NCI-H1694 (cell line): Measurements from ENCODE around the gene KLHDC8A.
"Not testable (repeated sequence)": the region's sequence is repeated elsewhere in the genome, so short reads cannot be mapped to it uniquely, and the experiment has no call there.

Experiments
- DNase-seq: peaks from one replicate; lab custom pipeline; 2025; lab: John Stamatoyannopoulos, UW

The KLHDC8A gene

DNA sequence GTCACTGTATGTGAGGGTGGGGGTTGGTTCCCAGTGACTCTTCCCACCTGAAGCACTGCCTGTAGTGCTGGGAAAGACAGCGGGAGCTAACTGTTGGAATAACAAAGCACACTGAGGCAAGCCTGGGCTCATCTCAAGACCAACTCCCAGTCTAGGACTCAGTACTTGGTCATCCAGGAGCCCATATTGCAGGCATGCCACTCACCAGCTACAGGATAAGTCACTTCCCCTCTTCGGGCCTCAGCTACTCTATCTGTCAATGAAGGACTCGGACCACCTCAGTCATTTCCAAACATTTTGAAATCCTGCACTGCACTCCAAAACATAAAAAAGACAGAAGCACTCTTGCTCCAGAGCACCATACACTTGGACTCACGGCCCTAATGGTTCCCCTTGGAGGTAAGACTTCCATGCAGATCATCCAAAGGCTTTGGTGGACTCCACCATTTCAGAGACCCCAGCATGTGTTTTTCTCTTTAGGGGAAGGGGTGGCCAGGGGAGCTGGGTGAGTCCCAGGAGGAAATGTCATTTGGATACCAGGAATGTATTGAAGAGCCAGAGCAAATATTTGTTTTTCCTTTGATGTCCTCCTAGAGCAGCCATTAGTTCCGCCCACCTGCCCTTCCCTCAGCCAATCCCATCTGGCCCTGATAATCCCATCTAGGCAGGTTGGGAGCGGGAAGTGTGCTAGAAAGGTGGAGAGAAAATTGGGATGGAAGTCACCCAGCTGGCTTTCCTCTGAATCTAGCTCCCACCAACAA, 38.3 kb downstream of the KLHDC8A start:
- DNase-seq, result no peak

DNA sequence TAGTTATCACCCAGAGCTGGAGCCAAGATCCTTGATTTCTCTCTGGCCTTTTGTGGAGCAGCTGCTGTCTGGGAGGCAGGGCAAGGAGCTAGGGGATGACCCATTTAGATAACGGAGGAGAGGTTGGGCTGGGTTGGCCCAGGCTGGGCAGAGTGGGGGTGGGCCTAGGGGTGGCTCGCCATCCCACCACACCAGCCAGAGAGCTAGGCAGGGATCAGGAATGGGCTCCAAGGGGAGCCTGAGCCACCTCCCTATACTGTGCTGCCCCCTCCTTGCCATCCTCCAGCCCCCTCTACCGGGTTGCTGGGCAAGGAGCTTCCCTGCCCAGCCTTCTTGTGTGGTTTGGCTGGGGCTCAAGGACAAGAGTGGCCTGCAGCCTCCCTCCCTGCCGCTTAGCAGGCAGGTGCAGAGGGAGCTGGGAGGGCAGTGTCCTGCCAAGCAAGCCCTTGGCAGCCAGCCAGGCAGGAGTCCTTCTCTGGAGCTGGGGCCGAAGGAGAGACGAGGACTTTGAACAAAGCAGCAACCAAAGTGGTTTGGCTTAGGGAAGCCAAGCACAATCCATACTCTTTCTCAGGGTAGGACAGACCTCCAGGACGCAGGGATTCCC, 39.3 kb downstream of the KLHDC8A start:
- DNase-seq, result no peak

DNA sequence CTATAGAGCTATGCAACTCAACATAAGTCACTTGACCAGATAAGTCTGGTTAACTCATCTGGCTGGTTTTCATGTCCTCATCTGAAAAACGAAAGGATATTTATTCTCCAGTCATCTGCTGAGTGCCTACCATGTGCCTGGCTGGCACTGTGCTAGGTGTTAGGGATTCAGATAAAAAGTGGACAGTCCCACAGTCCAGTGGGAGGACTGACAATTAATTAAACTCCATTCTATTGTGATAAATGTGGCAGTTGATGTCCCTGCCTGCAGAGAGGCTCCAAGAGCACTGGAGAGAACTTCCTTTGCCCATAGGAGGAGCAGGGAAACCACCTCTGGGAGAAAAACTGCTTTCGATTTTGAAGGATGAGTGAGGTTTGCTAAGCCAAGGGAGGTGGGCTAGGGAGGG, 40.6 kb downstream of the KLHDC8A start:
- no peak for DNase-seq

DNA sequence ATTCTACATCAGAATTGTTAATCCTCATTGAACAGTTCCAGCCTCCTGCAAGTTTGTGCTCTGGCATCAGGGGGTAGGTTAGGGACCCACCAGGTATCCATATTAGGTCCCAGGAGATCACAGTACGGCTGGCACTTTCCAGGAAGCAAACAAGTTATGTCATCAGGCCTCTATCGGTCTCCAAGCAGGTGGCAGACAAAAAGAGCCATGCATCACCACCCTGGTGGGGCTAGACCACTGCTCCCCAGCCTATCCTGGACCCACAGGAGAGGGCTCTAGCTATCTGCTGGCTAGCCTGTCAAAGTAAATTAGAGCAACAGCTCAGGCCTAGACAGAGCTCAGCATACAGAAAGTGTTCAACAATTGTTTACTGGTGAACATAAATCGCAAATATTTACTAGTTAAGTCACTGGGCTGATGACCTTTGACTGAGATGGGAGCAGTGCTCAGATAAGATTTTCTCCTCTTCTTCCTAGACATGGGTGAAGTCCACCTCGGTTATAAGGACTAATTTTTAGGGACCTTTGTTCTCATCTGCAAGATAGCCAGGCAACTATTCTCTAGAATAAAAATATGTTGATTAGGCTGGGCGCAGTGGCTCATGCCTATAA, 41.6 kb downstream of the KLHDC8A start:
- DNase-seq, result no peak

DNA sequence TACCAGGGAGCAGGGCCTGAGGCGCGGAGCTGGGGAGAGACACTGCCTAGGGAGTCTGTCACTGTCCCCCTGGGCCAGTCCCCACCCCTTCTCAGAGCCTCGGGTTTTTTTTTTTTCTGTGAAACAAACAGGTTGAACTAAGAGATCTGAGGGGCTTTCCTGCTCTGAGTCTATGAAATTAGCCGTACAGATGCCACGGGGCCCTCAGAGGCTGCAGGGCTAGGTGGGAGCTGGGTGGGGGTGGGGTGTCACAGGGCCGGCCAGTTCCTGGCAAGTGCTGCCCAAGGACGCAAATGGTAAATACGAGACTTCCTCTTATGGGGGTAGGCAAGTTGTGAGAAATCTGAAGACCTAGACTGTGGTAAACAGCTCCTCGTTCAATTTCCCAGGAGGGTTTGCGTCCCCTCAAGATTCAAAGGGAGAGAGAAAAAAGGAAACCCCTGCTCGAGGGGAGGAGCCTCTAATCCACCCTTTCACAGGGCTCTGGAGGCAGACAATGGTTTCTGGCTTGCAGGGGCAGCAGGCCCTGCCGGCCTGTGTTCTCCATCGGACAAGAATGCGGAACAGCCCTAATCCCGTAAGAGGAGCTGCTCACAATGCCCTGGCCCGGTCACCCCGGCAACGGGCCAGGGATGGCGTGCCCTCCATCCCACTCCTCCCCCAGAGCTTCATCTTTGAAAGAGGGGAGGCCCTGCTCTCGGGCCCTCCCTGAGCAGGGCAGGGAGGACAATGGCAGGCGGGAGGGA, 43.0 kb downstream of the KLHDC8A start:
- no peak for DNase-seq

DNA sequence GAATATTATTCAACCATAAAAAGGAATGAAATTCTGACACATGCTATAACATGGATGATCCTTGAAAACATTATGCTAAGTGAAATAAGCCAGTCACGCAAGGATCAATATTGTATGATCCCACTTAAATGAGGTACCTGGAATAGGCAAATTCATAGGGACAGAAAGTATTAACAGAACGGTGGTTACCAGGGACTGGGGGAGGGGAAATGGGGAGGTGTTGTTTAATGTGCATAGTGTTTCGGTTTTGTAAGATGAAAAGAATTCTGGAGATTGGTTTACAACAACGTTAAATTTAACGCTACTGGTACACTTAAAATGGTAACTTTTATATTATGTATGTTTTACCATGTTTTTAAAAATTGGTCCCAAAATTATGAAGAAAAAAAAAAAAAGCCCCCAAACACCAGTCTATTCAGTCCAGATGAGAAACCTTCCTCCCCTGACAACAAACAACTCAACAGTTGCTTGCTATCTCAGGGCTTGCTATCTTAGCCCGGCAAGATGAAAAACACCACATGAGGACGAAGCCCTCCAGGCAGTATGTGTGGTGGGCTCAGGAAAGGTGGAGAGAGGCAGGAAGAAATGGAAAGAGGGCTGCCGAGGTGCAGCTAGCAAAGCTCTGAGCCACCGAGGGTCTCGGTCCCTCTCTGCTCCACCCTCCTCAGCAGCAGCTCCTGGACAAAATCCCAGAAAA, 43.7 kb downstream of the KLHDC8A start:
- no peak for DNase-seq

DNA sequence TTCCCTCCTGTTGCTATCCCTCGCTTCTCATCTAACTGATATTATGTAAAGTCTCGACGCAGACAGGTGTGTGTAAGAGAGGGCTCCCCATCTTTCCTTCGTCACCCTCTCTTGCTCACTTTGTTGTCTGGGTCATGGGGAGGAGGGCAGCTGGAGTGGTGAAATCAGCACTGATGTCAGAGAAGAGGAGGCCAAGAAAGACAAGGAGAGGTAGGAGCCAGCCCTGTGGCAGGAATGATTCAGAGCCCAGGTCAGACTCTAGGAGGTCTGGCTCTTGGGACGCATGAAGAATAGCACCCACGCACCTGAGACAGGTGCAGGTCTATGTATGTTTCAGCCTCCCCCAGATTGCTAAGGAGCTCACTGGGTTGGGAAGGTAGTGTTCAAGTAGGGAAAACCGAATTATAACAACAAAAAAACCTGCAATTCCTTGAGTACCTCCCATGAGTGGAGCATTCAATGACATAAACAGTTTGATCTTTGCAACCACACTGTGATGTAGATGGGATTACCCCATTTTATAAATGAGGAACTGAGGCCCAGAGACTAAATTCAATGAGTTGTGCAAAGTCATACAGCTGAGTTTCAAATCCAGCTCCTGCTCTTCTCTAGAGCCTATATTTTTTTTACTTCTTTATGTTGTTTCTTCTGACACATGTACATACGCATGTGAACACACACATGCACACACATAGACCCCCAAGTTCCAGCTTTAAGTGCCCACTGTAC, 45.6 kb downstream of the KLHDC8A start:
- no peak for DNase-seq

DNA sequence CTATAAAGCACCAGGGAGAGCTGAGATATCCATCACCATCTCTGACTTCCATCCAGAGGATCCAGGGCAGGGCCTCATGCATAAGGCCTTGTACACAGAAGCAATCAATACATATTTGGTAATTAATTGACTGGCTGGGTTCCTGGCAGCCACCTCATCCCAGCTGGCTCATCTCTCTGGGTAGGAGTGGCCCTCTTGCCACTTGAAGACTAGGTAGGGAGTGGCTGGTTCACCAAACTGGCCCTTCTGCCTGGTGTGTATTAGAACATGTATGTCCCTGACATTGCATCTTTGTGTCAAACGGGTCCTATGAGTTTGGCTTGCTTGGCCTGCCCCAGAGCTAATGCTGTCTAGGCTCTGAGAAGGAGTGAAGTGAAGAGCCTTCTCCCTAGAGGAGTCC, 47.0 kb downstream of the KLHDC8A start:
- DNase-seq, result no peak

DNA sequence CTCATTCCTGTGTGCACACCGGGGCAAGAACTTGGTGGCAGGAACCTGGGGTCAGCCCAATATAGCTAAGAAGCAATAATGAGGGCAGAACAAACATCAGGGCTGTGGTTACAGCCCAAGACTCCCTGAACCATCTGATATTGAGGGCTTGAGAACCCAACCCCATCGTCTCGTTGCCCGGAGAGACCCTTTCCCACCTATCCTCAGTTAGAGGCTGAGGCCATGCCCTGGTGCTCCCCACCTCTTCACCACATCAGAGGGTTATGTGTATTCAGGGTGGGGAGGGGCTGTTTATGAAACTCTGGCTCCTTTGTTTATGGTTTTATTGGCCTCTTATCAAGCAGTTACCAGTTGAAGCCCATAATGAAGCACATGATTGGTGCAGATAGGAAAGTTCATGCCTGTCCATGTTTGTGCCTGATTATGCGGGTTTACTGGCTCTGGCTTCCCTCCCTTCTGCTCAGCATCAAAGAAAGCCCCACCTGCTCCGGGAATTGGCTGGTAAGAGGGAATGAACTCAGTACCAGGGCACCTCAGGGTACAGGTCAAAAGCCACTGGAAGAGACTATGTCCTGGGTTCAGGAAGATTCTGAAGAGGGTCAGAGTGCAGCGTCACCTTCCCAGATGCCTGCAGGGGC, 49.7 kb downstream of the KLHDC8A start:
- no peak for DNase-seq

DNA sequence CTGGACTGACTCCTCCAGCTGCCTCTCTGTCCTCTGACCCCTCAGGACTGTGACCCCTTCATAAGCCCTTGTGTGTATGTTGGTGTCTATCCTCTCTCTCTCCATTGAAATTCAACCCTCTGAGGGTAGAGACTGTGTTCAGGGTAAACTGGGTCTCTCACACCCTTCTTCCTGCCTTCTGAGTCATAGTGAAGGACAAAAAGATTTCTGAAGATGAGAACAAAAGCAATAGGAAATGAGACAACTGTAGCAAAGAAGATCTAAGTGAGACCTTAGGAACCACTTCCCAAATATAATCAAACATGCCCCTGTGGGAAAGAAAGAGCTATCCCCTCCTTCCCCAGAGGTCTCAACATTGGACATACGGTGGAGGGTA, 52.0 kb downstream of the KLHDC8A start:
- DNase-seq, result no peak

DNA sequence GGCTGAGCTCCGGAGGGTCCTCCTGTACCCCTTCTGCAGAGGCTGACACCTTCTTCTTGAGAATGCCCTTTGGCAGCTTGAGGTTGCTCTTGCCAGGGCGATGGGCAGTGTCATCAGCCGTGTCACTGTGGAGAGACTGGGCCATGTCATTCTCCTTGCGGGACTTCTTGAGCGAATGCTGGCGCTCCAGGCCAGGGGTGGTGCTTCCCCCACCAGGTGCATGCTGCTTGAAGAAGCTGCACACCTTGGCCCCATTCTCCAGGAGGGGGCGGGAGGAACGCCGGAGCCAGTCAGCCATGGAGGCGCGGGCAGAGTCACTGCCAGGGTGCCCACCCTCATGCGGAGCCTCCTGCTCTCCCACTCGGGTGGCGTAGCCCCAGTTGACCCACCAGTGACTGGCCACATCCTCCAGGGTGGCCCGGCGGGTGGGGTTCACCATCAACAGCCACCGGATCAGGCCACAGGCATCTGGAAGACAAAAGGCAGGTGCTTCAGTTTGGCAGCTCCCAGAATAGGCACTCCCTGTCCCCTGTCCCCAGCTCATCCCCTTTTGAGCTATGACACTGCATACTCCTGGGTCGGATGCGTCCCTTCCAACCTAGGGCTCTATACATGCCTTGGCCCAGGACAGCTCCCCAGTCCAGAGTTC, 52.6 kb downstream of the KLHDC8A start:
- no peak for DNase-seq

DNA sequence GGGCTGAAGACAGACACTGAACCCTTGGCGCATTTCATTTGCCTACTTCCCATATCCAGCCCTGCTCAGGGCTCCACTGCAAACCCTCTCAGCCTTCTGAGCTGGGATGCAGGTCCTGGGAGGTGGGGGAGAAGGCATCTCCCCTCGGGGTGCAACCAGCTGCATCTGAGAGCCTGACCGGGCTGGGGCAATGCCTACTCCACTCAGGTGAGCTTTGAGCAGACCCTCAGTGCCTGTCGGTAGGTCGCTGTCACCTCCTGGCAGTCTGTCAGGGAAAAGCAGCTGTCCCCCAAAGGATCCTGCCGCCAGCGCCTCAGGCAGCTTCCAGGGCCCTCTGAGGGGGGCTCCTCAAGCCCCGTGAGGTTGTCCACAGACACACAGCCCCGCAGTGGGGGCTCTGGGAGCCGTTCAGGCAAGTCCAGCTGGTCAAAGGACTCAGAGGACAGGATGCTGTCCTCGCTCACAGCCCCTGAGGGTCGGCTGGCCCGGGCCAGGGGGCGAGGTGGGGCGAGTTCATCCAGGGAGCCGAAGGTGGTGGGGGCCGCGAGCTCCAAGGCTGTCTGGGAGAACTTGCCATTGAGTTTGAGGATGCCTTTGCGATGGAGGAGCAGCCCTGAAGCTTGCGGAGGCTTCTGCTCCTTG, 53.4 kb downstream of the KLHDC8A start:
- DNase-seq, result no peak

DNA sequence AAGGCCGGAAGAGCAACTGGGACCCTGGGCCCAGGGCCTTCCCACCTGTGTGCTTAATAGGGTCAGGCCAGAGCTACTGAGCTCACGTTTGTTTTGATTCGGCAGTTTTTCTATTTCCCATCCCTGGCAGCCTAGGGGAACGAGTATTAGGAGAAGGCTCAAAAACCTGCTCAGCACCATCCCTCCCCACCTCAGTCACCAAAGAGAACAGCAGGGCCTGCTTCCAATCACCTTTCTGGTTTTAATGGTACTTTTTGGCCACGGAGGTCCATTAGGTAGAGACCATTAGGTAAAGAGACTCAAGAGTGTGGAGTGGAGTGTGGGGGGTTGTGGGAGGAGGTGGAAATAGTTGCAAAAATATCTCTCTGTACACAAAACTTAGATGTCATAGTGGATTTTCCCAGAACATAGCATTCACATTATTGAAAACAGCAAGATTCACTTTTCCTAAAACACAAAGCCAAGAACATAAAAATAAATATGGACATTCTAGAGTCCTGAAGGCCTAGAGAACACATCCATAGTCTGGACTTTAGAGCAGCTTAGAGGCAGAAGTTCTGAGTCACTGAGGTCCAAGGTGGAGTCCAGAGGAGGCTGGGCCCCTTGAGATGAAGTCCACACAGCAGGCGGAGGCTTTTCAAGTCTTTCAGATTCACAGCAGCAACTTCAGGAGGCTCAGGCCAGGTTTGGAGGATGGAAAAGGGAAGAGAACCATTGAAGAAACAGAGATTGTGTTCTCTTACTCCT, 54.7 kb downstream of the KLHDC8A start:
- no peak for DNase-seq

DNA sequence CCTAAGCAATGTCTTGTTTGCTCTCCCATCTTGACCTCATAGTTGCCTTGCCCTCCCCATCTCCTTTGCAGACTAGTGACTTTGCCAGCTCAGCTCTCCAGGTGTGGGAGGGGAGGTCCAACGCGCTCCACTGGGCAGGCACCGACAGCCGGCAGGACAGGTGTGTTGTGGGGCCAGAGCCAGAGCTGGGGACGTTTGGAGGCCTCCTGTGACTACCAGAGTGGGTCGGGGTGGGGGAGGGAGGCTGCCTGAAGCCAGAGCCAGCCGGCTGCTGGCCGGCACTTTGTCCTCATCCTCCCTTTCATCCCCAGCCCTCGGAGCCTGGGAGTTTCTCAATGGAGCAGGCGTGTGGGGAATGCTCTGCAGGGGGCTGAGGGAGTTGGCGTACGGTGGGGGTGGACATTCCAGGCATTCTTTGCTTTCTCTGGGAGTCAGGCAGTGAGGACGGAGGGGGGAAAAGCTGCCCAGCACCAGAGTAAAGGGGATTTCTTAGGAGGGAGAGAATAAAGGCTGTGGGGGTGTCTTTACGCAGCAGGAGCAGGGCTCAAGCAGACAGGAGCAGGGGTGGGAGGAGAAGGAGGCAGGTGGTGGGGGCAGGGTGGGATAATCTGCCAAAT, 55.4 kb downstream of the KLHDC8A start:
- DNase-seq, result no peak

DNA sequence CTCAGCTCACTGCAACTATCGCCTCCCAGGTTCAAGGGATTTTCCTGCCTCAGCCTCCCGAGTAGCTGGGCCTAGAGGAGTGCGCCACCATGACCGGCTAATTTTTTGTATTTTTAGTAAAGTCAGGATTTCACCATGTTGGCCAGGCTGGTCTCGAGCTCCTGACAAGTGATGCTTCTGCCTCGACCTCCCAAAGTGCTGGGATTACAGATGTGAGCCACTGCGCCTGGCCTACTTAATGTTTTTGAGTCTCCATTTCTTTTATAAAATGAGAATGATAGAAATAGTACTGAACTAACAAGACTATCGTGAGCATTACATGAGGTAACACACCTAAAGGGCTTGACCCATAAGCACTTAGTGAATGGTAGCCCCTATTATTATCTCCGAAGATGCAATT, 56.6 kb downstream of the KLHDC8A start:
- no peak for DNase-seq

DNA sequence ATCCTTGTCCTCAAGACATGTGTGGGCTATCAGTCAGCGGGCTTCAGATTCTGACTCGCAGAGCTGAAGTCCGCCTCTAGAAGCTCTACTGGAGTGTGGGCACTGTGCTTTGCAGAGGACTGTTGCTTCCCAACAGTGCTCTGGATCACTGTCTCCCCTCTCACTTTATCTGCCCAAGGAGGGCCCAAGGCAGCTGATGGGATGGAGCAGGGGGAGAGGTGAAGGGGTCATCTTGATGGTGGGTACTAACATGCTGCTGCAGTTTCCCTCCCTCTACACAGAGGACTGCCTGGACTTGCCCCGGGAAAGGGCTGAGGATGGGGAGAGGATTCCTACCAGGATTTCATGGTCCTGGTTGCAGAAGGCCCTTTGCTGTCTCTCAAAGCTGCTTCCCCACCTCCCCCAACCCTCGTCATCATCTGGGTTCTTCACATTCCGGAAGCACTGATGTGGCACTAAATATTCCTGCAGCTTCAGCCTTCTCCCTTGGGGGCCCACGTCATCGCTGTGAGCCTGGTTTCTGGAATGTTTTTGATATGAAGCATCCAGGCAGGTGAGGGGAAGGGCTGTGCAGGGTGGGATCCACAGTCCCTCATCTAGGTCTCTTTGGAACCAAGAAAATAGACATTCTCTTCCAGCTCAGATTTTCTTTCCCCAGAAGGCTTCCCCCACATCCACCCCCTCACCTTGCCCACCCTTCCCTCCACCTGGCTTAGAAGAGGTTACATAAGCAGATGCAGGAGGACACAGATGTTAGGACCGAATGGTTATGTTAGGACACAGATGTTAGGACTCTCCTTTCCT, 58.3 kb downstream of the KLHDC8A start:
- DNase-seq, result no peak

DNA sequence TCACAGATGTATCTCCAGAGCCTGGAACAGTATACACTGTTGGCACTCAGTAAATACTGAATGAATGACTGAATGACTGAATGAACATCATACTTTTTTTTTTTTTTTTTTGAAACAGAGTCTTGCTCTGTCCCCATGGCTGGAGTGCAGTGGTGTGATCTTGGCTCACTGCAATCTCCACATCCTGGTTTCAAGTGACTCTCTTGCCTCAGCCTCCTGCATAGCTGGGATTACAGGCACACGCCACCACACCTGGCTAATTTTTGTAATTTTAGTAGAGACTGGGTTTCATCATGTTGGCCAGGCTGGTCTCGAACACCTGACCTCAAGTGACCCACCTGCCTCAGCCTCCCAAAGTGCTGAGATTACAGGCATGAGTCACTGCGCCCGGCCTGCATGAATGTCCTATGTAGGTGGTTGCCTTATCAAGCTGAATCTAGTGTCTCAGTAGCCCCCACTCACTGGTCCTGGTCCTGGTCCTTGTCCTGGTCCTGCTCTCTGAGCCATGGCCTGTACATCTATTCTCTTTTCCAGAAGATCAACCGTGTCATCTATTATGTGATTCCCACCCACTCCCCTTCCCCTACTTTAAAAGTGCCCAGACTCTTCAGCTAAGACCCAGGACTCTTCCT, 59.1 kb downstream of the KLHDC8A start:
- not testable (repeated sequence) for DNase-seq
